ENCODE measurements around the gene TECPR2.
A peak's percentile ranks its signal among the peaks of the same experiment; 100 is the strongest.

TECPR2 gene

DNA sequence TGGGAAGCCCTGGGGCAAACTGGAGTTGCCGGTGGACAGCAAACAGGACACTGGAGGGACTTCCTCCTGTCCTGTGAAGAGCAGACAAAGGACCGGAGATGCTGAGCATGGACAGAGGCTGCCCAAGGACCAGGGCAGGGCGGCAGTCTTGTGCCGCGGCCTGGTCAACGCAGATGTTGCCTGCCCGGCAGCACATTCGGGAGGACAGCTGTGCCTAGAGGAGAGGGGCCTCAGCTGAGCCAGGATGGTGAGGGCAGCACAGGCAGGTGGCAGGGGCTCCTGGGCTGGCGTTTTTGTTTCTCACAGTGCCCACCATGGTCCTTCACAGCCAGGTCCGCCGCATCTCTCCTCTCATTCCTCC is 133.6 kb downstream of the TECPR2 start:
- no peak for DNase-seq (ENCODE audit: low spot score)

DNA sequence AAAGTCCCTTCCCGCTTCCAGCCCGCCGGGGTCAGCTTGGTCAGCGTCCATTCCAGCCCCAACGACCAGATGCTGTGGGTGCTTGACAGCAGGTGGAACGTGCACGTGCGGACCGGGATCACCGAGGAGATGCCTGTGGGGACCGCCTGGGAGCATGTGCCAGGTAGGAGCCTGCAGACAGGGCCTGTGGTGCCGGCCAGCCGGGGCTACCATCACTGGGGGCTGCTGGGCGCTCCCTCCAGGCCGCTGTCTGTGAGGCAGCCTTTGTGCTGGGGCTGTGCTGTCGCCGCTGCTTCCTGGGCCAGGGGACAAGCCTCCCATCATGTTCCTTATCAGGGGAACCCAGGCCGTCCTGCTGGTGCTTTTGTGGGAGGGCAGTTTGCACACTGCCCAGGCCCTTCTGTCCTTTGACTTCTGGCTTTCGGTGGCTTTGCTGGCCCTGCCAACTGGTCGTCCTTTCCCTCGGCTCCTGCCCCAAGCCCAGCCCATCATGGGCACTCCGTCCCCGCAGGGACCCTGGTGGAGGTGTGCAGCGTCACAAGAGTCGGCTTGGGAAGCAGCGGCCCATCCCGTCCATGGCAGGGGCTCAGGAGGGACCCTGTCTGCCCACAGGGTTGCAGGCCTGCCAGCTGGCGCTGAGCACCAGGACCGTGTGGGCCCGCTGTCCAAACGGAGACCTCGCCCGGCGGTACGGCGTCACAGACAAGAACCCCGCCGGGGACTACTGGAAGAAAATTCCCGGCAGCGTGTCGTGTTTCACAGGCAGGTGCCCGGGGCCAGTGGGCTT is 134.4 kb downstream of the TECPR2 start:
- no peak for DNase-seq (ENCODE audit: low spot score)

DNA sequence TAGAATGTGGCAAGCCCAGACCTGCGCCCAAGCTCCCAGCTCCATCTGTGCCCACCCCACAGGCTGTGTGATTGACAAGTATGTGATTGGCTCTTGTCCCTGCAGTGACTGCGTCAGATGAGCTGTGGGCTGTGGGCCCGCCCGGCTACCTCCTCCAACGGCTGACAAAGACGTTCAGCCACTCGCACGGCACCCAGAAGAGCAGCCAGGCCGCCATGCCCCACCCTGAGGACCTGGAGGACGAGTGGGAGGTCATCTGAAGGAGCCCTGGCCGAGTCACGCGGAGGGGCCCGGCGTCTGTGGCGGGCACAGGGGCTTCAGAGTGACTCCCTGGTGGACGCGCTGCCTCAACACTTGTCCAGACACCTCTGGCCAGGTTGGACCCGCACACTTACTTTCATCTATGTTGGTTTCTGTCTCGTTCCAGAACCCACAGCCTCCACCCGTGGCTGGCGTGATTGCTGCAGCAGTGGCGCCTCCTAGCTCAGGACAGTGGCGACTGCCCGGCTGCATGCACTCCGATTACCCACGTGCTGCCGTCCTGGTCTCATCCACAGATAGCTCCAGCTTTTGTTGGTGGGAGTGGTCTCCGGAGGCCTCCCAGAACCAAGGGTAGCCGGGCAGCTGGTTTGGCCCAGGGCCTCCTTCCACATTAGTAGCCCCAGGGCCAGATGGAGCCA is 135.4 kb downstream of the TECPR2 start:
- peak; percentile 66 for DNase-seq (ENCODE audit: low spot score)

GRCh38 chr14:102498678-102499265 is 136.0 kb downstream of the TECPR2 start:
- DNase-seq (ENCODE audit: low spot score): no peak

GRCh38 chr14:102499401-102500157 is 136.8 kb downstream of the TECPR2 start:
- no peak for DNase-seq (ENCODE audit: low spot score)

DNA sequence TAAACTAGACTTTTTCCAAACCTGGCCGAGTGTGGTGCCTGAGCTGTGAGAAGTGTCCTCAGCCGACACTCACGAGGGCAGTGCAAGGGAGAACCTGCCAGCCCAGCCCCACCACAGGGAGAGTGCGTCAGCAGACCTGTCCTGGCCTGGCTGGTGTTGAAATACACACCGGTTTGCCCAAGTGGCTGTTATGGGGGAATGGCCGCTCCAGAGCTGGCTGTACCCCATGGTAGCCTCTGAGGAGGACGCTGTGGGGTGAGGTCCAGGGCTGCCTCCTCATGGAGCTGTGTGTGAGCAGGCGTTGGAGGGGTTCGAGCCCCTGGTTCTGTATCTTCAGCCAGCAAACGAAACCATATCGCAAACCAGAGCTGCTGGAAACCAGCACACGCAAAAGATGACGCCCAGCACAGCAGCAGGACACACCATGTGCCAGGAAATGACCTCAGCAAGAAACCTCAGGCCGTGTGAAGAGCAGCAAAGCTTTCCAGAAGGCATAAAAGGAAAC is 137.5 kb downstream of the TECPR2 start:
- no peak for DNase-seq (ENCODE audit: low spot score)

DNA sequence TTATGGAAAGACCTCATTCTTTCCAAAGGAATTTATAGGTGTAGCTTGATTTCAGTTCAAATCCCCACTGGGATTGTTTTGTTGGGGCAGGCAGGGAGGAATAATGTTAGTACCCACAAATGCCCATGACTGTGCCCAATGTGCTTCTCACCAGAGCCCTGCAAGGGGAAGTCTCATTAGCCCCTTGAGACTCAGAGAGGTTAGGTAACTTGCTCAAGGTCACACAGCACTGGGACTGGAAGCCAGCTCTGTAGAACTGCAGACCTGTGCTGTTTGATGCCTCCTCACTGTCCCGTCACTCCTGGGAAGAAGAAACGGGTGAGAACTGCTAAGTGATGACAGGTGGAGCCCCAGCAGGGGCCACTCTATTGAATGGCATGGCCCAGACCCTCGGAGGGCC is 138.0 kb downstream of the TECPR2 start:
- DNase-seq (ENCODE audit: low spot score): no peak

- DNase-seq (ENCODE audit: low spot score): no peak
Observed at GRCh38 chr14:102501751-102502315, 139.1 kb downstream of the TECPR2 start.

DNA sequence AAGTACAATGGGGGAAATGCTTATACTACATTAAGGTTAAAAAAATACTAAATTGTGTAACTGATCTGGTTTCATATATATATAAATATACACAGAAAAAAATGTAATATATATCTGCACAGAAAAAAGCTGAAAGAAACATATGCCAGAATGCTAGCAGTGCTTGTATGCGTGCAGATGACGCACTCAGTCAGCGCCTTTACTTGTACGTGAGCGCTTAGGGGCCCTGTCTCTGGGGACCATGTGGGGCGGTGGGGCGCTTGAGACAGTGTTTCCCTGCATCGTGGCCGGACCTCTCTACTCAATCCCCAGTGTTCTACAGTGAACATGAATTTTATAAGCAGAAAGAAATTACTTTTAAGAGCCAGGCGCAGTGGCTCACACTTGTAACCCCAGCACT is 139.8 kb downstream of the TECPR2 start:
- no peak for DNase-seq (ENCODE audit: low spot score)

DNA sequence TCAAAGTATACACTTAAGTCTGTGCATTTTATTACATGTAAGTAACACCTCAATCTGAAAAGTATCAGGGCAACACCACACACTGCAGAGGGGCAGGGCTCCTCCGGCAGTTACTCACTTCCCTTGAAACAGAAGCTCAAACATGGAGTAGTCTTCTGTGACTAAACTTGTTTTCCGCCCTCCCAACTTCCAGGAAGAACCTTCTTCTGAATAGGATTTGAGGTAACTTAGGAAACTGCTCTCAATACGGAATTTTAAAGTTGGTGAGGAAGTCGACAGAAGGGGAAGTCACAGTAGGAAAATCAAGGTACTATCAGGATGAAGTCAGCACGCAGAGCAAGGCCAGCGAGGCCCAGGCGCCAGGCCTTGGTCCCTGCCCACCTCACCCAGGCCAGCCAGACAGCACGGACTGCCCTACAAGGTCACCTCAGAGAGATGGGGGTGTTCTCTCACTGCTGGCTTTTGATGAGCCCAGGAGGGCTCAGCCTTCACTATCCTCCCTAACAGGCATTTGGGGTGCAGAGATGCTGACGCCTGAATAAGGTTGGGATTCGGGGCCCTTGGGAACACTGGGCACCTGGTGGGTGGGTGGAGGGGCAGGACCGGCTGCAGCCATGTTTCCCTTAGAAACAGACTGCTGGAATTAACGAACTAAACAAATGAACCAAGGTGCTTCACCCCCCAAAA is 141.0 kb downstream of the TECPR2 start:
- DNase-seq (ENCODE audit: low spot score): no peak

DNA sequence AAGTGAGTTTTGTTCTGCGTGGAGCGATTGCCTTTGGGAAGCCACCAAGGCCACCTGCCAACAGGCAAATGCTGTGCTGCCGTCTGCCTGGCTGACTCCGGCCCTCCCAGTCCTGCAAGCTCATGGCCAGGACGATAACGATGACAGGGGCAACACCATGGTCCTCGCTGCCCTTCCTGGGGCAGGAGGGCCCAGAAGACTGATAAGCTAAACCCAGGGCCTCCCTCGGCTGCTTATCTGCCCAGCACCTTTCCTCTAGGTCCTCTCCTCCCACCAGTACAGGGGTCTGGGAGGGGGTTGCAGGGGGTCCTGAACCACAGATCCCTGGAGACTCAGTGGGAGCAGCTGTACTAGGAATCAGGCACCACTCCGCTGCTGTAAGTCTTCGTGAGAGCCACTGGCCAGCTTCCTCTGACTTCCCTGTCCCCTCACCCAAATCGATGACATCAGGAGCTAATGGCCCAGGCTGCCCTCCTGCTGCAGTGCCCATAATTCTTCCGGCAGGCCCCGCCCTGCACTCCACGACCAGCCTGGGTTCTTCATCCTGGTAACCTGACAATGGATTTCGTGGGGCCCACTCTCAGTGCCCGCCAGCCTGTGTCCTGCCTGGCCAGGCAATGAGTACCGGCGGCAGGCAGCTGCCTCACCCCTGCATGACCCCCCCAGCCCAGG is 141.7 kb downstream of the TECPR2 start:
- no peak for DNase-seq (ENCODE audit: low spot score)

DNA sequence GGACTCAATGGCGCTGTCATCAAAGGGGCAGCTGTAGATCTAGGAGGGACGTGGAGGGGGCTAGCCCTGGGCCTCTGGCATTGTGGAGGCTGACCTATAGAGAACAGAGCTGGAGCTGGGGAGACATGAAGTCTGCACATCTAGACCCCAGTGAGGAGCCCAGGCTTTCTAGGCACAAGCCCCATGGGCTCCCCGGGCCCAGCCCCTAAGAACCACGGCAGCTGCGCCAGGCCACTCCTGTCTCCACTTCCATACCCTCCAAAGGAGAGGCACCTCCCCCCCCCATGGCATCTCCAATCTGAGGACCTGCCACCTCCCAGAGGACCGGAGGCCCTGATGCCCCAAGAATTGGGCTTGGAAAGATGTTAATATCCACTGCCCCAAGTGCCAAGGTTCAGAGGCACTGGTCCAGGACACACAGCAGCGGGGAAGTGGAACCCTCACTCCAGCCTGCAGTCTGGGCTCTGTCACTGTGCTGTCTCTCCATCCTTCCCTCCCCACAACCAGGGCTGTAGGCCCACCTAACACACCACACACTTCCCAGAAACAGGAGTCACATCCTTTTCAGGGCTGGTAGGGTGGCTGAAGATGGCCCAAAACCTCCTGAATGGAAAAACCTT is 142.4 kb downstream of the TECPR2 start:
- no peak for DNase-seq (ENCODE audit: low spot score)

DNA sequence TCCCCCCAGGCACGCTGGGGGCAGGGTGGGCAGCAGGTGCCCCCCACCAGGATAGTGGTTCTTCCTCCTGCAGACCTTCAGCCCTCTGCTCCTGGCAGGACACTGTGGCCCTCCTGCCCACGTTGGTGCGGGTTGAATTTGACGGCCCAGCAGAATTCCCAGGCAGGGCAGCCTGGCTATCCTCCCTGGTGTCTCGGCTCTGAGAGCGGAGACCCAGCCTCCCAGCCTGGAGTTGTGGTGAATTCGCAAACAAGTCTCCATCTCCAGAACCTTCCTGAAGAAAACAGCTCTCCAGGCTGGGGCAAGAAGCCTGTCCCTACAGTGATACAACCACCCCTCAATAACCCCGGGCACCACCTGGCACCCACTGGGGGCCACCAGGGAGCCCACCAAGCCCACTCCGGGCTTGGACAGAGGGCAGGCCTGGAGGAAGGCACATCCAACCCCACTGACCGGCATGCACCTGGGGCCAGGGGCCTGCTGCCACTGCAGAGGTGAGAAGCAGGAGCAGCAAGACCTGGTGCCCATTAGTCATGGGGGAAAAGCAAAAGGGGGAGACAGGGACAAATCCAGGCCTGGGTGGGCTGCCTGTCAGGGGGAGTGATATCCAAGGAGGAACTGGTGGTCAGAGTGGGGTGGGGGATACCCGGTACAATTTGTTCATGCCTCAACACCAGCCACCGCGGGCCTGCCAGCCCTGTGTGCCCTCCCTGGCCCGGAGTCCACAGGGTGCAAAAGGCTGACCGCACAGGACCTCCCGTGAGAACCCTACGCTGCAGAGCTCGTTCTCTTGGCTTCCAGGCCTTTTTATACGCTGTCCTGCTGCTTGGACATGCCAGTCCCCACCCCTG is 143.3 kb downstream of the TECPR2 start:
- no peak for DNase-seq (ENCODE audit: low spot score)

- no peak for DNase-seq (ENCODE audit: low spot score)
Observed at GRCh38 chr14:102506626-102506925, 143.8 kb downstream of the TECPR2 start.

GRCh38 chr14:102507081-102507856 is 144.5 kb downstream of the TECPR2 start:
- no peak for DNase-seq (ENCODE audit: low spot score)

GRCh38 chr14:102507857-102508312 is 145.1 kb downstream of the TECPR2 start:
- DNase-seq (ENCODE audit: low spot score): peak; percentile 42

- peak; percentile 83 for DNase-seq (ENCODE audit: low spot score)
Observed at GRCh38 chr14:102508410-102508773, 145.7 kb downstream of the TECPR2 start.

DNA sequence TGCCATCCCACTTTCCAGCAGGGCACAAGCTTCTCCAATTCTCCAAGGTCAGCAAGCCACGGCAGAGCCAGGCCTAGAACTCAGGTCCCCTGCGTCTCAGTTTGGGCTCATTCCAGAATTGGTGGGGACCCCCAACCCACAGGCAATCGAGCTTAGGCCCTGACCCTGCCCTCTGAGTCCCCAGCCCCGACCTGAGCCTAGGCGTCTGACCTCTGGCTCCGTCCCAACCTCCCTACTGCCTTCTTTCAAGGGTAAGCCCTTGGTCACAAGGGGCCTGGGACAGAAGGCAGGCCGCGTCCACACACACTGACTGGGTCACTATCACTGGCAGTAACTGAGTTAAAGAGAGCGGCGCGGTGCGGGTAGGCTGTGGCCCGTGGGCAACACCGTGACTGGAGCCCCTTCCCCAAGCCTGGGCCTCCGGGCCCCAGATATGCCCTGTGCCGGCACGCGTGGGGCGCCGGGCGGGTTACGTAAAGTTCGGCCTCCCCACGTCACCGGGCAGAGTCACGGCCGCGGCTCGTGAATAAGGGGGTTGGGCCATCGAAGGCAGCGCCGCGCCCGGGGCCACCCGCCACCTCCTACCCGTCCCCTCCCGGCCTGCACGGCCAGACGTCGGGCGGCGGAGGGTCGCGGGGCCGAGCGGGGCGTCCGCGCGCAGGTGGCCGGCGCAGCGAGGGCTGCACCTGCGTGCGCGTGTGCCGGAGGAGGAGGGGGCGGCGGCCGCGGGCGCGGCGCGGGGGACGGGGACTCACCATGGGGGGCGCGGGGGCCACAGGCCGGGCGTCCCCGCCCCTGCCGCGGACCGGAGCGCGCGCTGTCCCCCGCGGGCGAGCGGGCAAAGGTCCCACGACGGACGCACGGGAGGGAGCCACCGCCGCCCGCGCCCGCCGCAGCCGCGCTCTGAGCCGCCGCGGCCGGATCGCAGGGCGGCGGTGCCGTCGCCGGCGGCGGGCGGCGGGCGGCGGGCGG is 146.3 kb downstream of the TECPR2 start:
- peak; percentile 47 for DNase-seq (ENCODE audit: low spot score)

All from HuH-7 (cell line).